GM18526 (cell line): ENCODE measurements around the gene SPDYE6.

Experiments
- POLR2A ChIP-seq: IDR thresholded peaks from 3 replicates; pipeline ENCODE4 v1.6.1; 2011; ENCODE audit not compliant: insufficient read length; ENCODE audit errors: extremely low read depth

SPDYE6 gene

DNA sequence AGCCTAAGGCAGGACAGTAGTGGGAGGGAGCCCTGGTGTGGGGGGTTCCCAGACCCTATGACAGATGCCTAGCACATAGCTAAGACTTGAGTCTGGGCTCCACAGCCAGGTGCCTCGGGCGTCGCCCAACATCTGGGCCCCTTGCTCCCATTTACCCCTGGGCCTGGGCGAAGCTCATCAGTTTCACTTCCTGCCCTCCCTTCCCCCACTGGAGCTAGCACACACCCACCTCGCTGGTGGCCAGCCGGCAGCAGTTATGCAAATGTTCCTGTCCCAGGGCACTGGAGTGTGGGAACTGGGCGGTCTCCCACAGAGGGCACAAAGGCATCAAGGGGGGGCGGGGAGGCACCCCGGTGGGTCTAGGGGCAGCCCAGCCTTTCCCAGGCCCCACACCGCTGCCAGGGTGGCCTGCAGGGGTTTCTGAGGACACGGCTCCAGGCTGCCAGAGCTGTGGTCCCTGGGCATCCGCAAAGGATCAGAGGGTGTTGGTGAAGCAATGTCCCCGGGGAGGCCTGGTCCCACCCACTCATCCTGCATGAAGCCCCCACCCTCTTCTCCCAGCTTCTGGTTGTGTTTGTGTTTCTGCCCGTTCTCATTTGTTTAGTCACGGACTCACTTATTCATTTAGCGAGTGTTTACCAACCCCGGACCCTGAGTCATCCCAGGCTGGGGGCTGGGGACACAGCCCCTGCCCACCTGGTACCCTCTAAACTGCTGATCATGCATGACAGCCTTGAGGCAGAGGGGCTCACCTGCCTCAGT is 49.1 kb downstream of the SPDYE6 start:
- peak; percentile 45 for TF ChIP-seq POLR2A

DNA sequence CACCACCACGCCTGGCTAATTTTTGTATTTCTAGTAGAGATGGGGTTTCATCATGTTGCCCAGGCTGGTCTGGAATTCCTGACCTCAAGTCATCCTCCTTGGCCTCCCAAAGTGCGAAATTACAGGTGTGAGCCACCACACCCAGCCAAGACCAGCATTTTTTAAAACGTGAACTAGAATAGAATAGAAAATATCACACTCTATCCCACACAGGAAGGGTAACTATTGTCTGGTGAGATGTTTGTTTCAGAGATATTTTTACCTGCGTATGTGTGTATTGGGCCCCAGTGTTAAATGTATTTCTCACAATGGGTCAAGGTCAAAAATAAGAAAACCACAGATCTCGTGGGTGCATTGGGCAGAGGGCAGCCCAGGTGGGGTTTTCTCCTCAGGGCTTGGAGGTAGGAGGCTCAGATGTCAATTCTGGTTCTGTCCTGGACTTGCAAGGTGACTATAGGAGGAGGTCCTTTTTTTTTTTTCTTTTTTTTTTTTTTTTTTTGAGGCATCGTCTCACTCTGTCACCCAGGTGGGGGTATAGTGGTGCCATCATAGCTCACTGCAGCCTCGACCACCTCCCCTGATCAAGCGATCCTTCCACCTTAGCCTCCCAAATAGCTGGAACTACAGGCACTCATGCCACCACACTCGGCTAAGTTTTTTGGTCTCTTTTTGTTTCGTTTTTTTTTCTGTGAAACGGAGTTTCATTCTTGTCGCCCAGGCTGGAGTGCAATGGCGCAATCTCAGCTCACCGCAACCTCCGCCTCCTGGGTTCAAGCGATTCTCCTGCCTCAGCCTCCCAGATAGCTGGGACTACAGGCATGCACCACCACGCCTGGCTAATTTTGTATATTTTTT is 50.6 kb downstream of the SPDYE6 start:
- TF ChIP-seq POLR2A: no peak

GRCh38 chr7:102304668-102305067 is 51.6 kb downstream of the SPDYE6 start:
- TF ChIP-seq POLR2A: no peak

DNA sequence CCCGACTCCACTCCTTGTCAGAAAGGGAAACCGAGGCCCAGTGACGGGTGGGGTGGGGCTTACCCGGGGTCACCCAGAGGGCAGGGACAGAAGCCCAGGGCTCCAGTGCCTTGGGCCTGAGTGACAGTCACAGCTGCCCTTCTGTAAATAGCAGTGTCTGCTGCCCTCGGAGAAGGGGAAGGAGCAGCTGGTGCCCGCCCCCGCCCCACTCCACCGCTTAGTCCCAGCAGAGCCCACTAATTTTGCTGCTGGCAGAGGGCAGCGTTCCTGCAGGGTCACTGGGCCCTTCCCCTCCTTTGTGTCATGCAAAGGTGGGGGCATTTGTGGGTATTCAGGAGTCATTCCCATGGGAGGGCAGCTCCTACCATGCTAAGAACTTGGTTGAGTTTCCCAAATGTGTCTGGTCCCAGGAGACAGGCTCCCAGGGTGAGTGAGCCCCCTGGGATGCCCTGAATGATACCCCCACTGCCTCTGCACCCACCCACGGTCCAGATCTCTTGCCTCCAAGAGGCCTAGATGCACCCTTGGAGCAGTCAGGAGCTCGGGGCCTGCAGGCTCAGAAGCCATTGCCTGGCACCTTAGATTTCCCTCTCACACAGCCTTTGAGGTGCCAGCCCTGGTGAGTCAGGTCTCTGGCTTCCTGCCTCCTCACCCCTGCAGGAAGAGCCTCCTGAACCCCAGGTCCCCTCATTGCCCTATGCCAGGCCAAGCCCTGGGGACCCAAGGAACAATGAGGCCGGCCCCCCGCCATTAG is 52.4 kb downstream of the SPDYE6 start:
- TF ChIP-seq POLR2A: no peak

GRCh38 chr7:102302025-102302424 is 54.2 kb downstream of the SPDYE6 start:
- no peak for TF ChIP-seq POLR2A

- TF ChIP-seq POLR2A: no peak
Measured at GRCh38 chr7:102300643-102301221, 55.5 kb downstream of the SPDYE6 start.

GRCh38 chr7:102297487-102298218 is 58.6 kb downstream of the SPDYE6 start:
- no peak for TF ChIP-seq POLR2A

DNA sequence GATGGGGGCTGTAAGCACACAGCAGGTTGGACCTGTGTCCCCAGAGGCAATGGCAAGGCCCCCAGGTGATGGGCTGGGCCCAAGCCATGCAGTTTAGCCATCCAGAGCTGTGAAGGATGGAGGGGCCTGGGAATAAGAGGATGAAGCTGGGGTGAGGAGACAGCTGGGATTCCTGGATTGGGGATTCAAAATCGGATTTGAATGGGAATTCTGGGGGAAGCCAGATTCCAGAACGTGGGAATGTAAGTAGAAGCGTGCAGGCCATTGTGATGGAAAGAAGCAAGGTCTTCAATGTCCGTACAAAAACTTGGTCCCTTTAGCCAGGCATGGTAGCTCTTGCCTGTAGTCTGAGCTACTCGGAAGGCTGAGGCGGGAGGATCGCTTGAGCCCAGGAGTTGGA is 59.7 kb downstream of the SPDYE6 start:
- no peak for TF ChIP-seq POLR2A

- no peak for TF ChIP-seq POLR2A
Measured at GRCh38 chr7:102296179-102296438, 60.1 kb downstream of the SPDYE6 start.
